CD14-positive monocyte (primary cell): ENCODE measurements around the gene HIBCH. TPM values are rescaled to one million over a fixed set of nuclear protein-coding genes. Genes with fewer than 3 reads are reported as not detected.
"Not testable (repeated sequence)": the region's sequence is repeated elsewhere in the genome, so short reads cannot be mapped to it uniquely, and the experiment has no call there.

ENCODE experiments used
- DNase-seq, 3 donors: peaks; one replicate each; pipeline ENCODE4 v3.0.0-alpha.2; 2011 to 2022
- H2AFZ ChIP-seq: 2 replicates; pipeline ENCODE4 v1.6.0; 2012; ENCODE audit warnings: mild to moderate bottlenecking, low read depth, low read length, inconsistent platforms; ENCODE audit not compliant: insufficient read depth, poor library complexity, severe bottlenecking
- H3K27ac ChIP-seq, 2 donors: 1 replicate in 1 of 2; 2 replicates in 1 of 2; pipeline ENCODE4 v1.5.1; 2012 to 2013; ENCODE audit warnings: low read length in 2 of 2, control low read depth in 1 of 2, inconsistent platforms in 1 of 2, low read depth in 1 of 2, mild to moderate bottlenecking in 1 of 2
- H3K27me3 ChIP-seq, 2 donors: one replicate each; pipeline versions ENCODE4 v1.6.0 to v1.6.1; 2011 to 2013; ENCODE audit warnings: low read length in 2 of 2; ENCODE audit not compliant: control insufficient read depth in 2 of 2, insufficient read depth in 2 of 2
- H3K36me3 ChIP-seq, 2 donors: replicated peaks in 1 of 2; 1 replicate in 1 of 2; 2 replicates in 1 of 2; pipeline versions ENCODE4 v1.5.1 to v1.6.1; 2012 to 2013; ENCODE audit warnings: low read length in 2 of 2, control low read depth in 1 of 2, inconsistent platforms in 1 of 2, mild to moderate bottlenecking in 1 of 2; ENCODE audit not compliant: insufficient read depth in 2 of 2, control insufficient read depth in 1 of 2
- H3K4me1 ChIP-seq, 2 donors: 1 replicate in 1 of 2; 2 replicates in 1 of 2; pipeline versions ENCODE4 v1.5.1 to v1.6.1; 2012 to 2013; ENCODE audit warnings: low read length in 2 of 2, control low read depth in 1 of 2, inconsistent platforms in 1 of 2, mild to moderate bottlenecking in 1 of 2, moderate library complexity in 1 of 2; ENCODE audit not compliant: insufficient read depth in 2 of 2, control insufficient read depth in 1 of 2
- H3K4me2 ChIP-seq: replicated peaks from 2 replicates; pipeline ENCODE3; 2012; ENCODE audit warnings: low read length, moderate library complexity, mild to moderate bottlenecking; ENCODE audit not compliant: poor library complexity, severe bottlenecking; ENCODE audit errors: extremely low read depth
- H3K4me3 ChIP-seq, 3 experiments: fragments of 200-600 bp in 1 of 3; sonication (generic) in 1 of 3; replicated peaks in 1 of 3; 1 replicate in 2 of 3; 2 replicates in 1 of 3; pipeline ENCODE4 v1.5.1; 2011 to 2013; ENCODE audit warnings: low read length in 3 of 3, mild to moderate bottlenecking in 3 of 3, control low read depth in 2 of 3, low read depth in 2 of 3, inconsistent platforms in 1 of 3, moderate library complexity in 1 of 3
- H3K79me2 ChIP-seq: 2 replicates; pipeline ENCODE4 v1.6.0; 2012; ENCODE audit warnings: mild to moderate bottlenecking, control low read depth, inconsistent platforms, low read length, moderate library complexity; ENCODE audit not compliant: insufficient read depth
- H3K9ac ChIP-seq: 2 replicates; pipeline ENCODE4 v1.6.0; 2017; ENCODE audit warnings: low read length, mild to moderate bottlenecking; ENCODE audit not compliant: insufficient read depth, poor library complexity, severe bottlenecking
- H3K9me3 ChIP-seq, 2 donors: replicated peaks in 1 of 2; 1 replicate in 1 of 2; 2 replicates in 1 of 2; pipeline versions ENCODE4 v1.5.1 to v1.6.1; 2012 to 2013; ENCODE audit warnings: low read length in 2 of 2, control low read depth in 1 of 2; ENCODE audit not compliant: control insufficient read depth in 1 of 2, insufficient read depth in 1 of 2
- H4K20me1 ChIP-seq: 2 replicates; pipeline ENCODE4 v1.6.0; 2012; ENCODE audit warnings: mild to moderate bottlenecking, low read length, control low read depth, moderate library complexity; ENCODE audit not compliant: insufficient read depth
- H3K27ac Mint-ChIP-seq, 7 donors: one replicate each; pipeline ENCODE4 v1.8.0; 2020; ENCODE audit warnings: mild to moderate bottlenecking in 7 of 7, mixed read lengths in 7 of 7, moderate library complexity in 6 of 7, inconsistent platforms in 2 of 7
- H3K27me3 Mint-ChIP-seq, 3 donors: one replicate each; pipeline ENCODE4 v1.8.0; 2021 to 2022; ENCODE audit warnings: low read depth in 3 of 3, mild to moderate bottlenecking in 3 of 3, mixed read lengths in 3 of 3, moderate library complexity in 3 of 3, inconsistent platforms in 1 of 3
- H3K36me3 Mint-ChIP-seq, 2 donors: one replicate each; pipeline ENCODE4 v1.8.0; 2020; ENCODE audit warnings: mixed read lengths in 2 of 2, inconsistent platforms in 1 of 2, mild to moderate bottlenecking in 1 of 2
- H3K4me1 Mint-ChIP-seq: one replicate; pipeline ENCODE4 v1.8.0; 2020; ENCODE audit warnings: mild to moderate bottlenecking, mixed read lengths
- H3K4me3 Mint-ChIP-seq, 2 donors: one replicate each; pipeline ENCODE4 v1.8.0; 2020; ENCODE audit warnings: mild to moderate bottlenecking in 2 of 2, mixed read lengths in 2 of 2, moderate library complexity in 1 of 2
- H3K9me3 Mint-ChIP-seq, 7 donors: one replicate each; pipeline ENCODE4 v1.8.0; 2020 to 2022; ENCODE audit warnings: mixed read lengths in 7 of 7, mild to moderate bottlenecking in 6 of 7, moderate library complexity in 6 of 7, inconsistent platforms in 2 of 7
- WGBS: methylation state at CpG from one replicate; pipeline ENCODE4 v1.1.5; 2013; ENCODE audit warnings: missing lambda C conversion rate; ENCODE audit not compliant: insufficient coverage; 5-methylcytosine and 5-hydroxymethylcytosine counted together
- intact Hi-C, 2 donors: fragments of 100-400 bp; cut with micrococcal nuclease; formaldehyde crosslinking; loops; one replicate each; pipeline versions ENCODE4 v1.15.0 to v1.15.1; 2023
- polyA plus RNA-seq, 3 donors: library from polyadenylated mRNA; depleted of rRNA in 1 of 3; unstranded in 2 of 3; stranded (reverse) in 1 of 3; fragments of 300-500 nt in 2 of 3; fragments of >200 nt in 1 of 3; fragmentation: Illumina TruSeq in 2 of 3; gene quantifications; 1 replicate in 2 of 3; 2 replicates in 1 of 3; pipeline ENCODE4 v1.2.3, GENCODE V29; 2012 to 2021
- TF ChIP-seq, protein P1 (sequence below): fragments of 200-600 bp; IDR thresholded peaks from one replicate; pipeline ENCODE4 v1.8.0; 2022; ENCODE audit warnings: antibody characterized with exemption, mild to moderate bottlenecking

The HIBCH gene
- polyA plus RNA-seq, 3 donors: 3.3 to 8.2 (median 7.3) TPM

DNA sequence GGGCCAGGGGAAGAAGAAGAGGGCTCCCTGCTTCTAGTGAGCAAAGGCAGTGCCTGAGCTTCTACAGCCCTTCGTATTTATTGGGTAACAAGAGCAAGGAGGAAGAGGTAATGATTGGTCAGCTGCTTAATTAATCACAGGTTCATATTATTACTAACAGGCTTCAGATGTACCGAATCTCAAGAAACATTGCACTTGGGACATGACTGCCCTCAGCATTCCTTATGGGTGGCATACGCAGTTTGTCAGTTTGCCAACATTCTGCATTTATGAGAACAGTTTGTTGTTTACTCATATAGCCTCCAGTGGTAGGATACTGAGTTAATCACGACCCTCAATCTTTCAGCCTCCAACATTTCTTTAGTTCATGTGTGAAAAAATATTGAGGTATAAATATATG lies 84.5 kb downstream of the HIBCH start:
- Histone ChIP-seq H3K27me3 (no peaks in the 10 kb centered on the region), H3K27ac (no peak overlapping the region), H3K9me3 (peaks cover 4 to 9% of the 10 kb centered on the region in 2 donors), H3K4me1 (no peaks in the 10 kb centered on the region), H2AFZ (no peak overlapping the region), H3K9ac (no peak overlapping the region), H3K4me3 (no peak overlapping the region), H3K36me3 (no peaks in the 10 kb centered on the region), H3K4me2 (no peak overlapping the region), H3K79me2 (no peaks in the 10 kb centered on the region), H4K20me1 (no peaks in the 10 kb centered on the region)
- Mint-ChIP-seq H3K27me3 (no peaks in the 10 kb centered on the region), H3K4me3 (no peak overlapping the region), H3K9me3 (peaks cover 5 to 23% (median 7%) of the 10 kb centered on the region in 7 donors), H3K36me3 (peaks cover 1 to 13% of the 10 kb centered on the region in 2 donors), H3K4me1 (no peaks in the 10 kb centered on the region), H3K27ac (no peak overlapping the region)
- WGBS: 90% methylated on average over 2 of the region's 4 CpGs
- intact Hi-C loops: no loop called here
- DNase-seq: no peak
- TF ChIP-seq, protein P1, sequence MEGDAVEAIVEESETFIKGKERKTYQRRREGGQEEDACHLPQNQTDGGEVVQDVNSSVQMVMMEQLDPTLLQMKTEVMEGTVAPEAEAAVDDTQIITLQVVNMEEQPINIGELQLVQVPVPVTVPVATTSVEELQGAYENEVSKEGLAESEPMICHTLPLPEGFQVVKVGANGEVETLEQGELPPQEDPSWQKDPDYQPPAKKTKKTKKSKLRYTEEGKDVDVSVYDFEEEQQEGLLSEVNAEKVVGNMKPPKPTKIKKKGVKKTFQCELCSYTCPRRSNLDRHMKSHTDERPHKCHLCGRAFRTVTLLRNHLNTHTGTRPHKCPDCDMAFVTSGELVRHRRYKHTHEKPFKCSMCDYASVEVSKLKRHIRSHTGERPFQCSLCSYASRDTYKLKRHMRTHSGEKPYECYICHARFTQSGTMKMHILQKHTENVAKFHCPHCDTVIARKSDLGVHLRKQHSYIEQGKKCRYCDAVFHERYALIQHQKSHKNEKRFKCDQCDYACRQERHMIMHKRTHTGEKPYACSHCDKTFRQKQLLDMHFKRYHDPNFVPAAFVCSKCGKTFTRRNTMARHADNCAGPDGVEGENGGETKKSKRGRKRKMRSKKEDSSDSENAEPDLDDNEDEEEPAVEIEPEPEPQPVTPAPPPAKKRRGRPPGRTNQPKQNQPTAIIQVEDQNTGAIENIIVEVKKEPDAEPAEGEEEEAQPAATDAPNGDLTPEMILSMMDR: no peak

GRCh38 chr2:190223989-190224388 lies 95.6 kb downstream of the HIBCH start:
- H3K36me3 ChIP-seq, DNase-seq, H3K4me1 Mint-ChIP-seq, H4K20me1 ChIP-seq, H3K27me3 Mint-ChIP-seq, H3K4me3 Mint-ChIP-seq, H3K27ac Mint-ChIP-seq, H2AFZ ChIP-seq, H3K27me3 ChIP-seq, H3K9me3 ChIP-seq, H3K9ac ChIP-seq, H3K4me1 ChIP-seq, H3K27ac ChIP-seq, intact Hi-C loops, H3K4me2 ChIP-seq, H3K4me3 ChIP-seq, H3K79me2 ChIP-seq: not testable (repeated sequence)
- Mint-ChIP-seq H3K36me3 (peaks cover 27 to 40% of the 10 kb centered on the region in 2 donors), H3K9me3 (peaks cover 7 to 26% (median 16%) of the 10 kb centered on the region in 7 donors)
- WGBS: 100% methylated on average over 10 of the region's 12 CpGs

DNA sequence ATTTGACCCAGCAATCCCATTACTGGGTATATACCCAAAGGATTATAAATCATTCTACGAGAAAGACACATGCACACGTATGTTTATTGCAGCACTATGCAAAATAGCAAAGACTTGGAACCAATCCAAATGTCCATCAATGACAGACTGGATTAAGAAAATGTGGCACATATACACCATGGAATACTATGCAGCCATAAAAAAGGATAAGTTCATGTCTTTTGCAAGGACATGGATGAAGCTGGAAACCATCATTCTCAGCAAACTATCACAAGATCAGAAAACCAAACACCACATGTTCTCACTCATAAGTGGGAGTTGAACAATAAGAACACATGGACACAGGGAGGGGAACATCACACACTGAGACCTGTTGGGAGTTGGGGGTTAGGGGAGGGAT lies 96.9 kb downstream of the HIBCH start:
- H2AFZ ChIP-seq, H3K9me3 ChIP-seq, H3K9ac ChIP-seq, DNase-seq, H3K4me1 Mint-ChIP-seq, H3K4me3 ChIP-seq, H3K79me2 ChIP-seq, H4K20me1 ChIP-seq, H3K4me3 Mint-ChIP-seq, H3K27me3 Mint-ChIP-seq, H3K27ac ChIP-seq, H3K27ac Mint-ChIP-seq, H3K27me3 ChIP-seq, H3K4me2 ChIP-seq, intact Hi-C loops, H3K4me1 ChIP-seq, H3K36me3 ChIP-seq: not testable (repeated sequence)
- H3K36me3 Mint-ChIP-seq: peaks cover 28 to 42% of the 10 kb centered on the region in 2 donors
- 100% methylated on average over 2 of the region's 2 CpGs for WGBS
- H3K9me3 Mint-ChIP-seq: peaks cover 7 to 24% (median 15%) of the 10 kb centered on the region in 7 donors
